ENCODE results near the gene OR7A10.

The OR7A10 gene

GRCh38 chr19:14826006-14826405 is 22.7 kb downstream of the OR7A10 start:
- Histone ChIP-seq H3K27me3 (ENCODE audit: insufficient read depth, low read depth) (no peaks in the 10 kb centered on the region; the same call in 1 of the 2 replicates), H3K79me2 (ENCODE audit: insufficient read depth, low read depth) (no peaks in the 10 kb centered on the region), H3K4me3 (IDR thresholded peaks at IDR 0.05; ENCODE audit: insufficient read depth, low read depth, low read length) (no peak overlapping the region), H3K4me2 (no peak overlapping the region), H4K20me1 (ENCODE audit: insufficient read depth) (no peaks in the 10 kb centered on the region), H2AFZ (ENCODE audit: low read depth) (no peak overlapping the region), H3K9ac (no peak overlapping the region), H3K27ac (no peak overlapping the region), H3K36me3 (ENCODE audit: insufficient read depth) (no peaks in the 10 kb centered on the region), H3K4me1 (ENCODE audit: low read depth, poor library complexity, severe bottlenecking) (no peaks in the 10 kb centered on the region)
- TF ChIP-seq, protein P1, sequence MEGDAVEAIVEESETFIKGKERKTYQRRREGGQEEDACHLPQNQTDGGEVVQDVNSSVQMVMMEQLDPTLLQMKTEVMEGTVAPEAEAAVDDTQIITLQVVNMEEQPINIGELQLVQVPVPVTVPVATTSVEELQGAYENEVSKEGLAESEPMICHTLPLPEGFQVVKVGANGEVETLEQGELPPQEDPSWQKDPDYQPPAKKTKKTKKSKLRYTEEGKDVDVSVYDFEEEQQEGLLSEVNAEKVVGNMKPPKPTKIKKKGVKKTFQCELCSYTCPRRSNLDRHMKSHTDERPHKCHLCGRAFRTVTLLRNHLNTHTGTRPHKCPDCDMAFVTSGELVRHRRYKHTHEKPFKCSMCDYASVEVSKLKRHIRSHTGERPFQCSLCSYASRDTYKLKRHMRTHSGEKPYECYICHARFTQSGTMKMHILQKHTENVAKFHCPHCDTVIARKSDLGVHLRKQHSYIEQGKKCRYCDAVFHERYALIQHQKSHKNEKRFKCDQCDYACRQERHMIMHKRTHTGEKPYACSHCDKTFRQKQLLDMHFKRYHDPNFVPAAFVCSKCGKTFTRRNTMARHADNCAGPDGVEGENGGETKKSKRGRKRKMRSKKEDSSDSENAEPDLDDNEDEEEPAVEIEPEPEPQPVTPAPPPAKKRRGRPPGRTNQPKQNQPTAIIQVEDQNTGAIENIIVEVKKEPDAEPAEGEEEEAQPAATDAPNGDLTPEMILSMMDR (conservative IDR thresholded peaks at IDR 0.05; ENCODE audit: low read depth, low read length) = no peak

DNA sequence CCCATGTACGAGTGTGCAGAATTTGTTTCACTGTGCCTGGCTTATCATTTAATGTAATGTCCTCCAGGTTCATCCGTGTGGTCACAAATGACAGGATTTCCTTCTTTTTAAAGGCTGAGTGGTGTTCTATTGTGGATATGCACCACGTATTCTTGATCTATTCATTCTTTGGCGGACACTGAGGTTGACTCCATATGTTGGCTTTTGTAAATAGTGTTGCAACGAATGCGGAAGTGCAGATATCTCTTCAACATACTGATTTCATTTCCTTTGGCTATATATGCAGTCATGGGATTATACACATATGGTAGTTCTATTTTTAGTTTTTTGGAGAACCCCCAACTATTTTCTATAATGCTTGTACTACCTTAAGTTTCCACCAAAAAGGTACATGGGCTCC is 26.8 kb downstream of the OR7A10 start:
- TF ChIP-seq, protein P1 (conservative IDR thresholded peaks at IDR 0.05; ENCODE audit: low read depth, low read length) = no peak
- H3K4me3 ChIP-seq (IDR thresholded peaks at IDR 0.05; ENCODE audit: insufficient read depth, low read depth, low read length) = no peak overlapping the region
- no peaks in the 10 kb centered on the region for H3K36me3 ChIP-seq (ENCODE audit: insufficient read depth)
- H4K20me1 ChIP-seq (ENCODE audit: insufficient read depth) = no peaks in the 10 kb centered on the region
- H3K9ac ChIP-seq = no peak overlapping the region
- H3K27ac ChIP-seq = no peak overlapping the region
- no peaks in the 10 kb centered on the region for H3K4me1 ChIP-seq (ENCODE audit: low read depth, poor library complexity, severe bottlenecking)
- H3K79me2 ChIP-seq (ENCODE audit: insufficient read depth, low read depth) = no peaks in the 10 kb centered on the region
- no peaks in the 10 kb centered on the region; the same call in 1 of the 2 replicates for H3K27me3 ChIP-seq (ENCODE audit: insufficient read depth, low read depth)
- H2AFZ ChIP-seq (ENCODE audit: low read depth) = no peak overlapping the region
- H3K4me2 ChIP-seq = no peak overlapping the region

GRCh38 chr19:14818588-14818987 is 30.1 kb downstream of the OR7A10 start:
- H3K4me2 ChIP-seq = no peak overlapping the region
- H2AFZ ChIP-seq (ENCODE audit: low read depth) = no peak overlapping the region
- no peak overlapping the region for H3K9ac ChIP-seq
- H3K4me1 ChIP-seq (ENCODE audit: low read depth, poor library complexity, severe bottlenecking) = no peaks in the 10 kb centered on the region
- H3K4me3 ChIP-seq (IDR thresholded peaks at IDR 0.05; ENCODE audit: insufficient read depth, low read depth, low read length) = no peak overlapping the region
- no peaks in the 10 kb centered on the region; the same call in 1 of the 2 replicates for H3K27me3 ChIP-seq (ENCODE audit: insufficient read depth, low read depth)
- TF ChIP-seq, protein P1 (conservative IDR thresholded peaks at IDR 0.05; ENCODE audit: low read depth, low read length) = no peak
- H3K27ac ChIP-seq = no peak overlapping the region
- no peaks in the 10 kb centered on the region for H3K79me2 ChIP-seq (ENCODE audit: insufficient read depth, low read depth)
- H3K36me3 ChIP-seq (ENCODE audit: insufficient read depth) = no peaks in the 10 kb centered on the region
- no peaks in the 10 kb centered on the region for H4K20me1 ChIP-seq (ENCODE audit: insufficient read depth)

DNA sequence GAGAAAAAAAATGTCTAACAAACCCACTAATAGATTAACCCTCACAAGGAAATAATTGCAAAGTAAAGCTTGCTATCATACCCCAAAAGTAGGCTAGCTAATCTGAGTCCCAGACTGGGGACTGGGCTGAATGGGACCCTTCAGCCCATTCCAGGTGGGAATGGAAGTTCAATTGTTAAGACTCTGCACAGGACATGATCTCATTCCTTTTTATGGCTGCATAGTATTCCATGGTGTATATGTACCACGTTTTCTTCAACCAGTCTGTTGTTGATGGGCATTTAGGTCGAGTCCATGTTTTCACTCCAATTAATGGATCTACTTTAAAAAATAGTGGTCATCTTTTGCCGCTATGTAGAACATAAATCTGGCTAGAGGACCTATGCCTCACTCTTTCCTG is 31.7 kb downstream of the OR7A10 start:
- Histone ChIP-seq H2AFZ (ENCODE audit: low read depth) (no peak overlapping the region), H3K9ac (no peak overlapping the region), H3K36me3 (ENCODE audit: insufficient read depth) (no peaks in the 10 kb centered on the region), H3K4me1 (ENCODE audit: low read depth, poor library complexity, severe bottlenecking) (no peaks in the 10 kb centered on the region), H3K27ac (no peak overlapping the region), H3K4me3 (IDR thresholded peaks at IDR 0.05; ENCODE audit: insufficient read depth, low read depth, low read length) (no peak overlapping the region), H3K79me2 (ENCODE audit: insufficient read depth, low read depth) (no peaks in the 10 kb centered on the region), H3K4me2 (no peak overlapping the region), H3K27me3 (ENCODE audit: insufficient read depth, low read depth) (no peaks in the 10 kb centered on the region; the same call in 1 of the 2 replicates), H4K20me1 (ENCODE audit: insufficient read depth) (no peaks in the 10 kb centered on the region)
- TF ChIP-seq, protein P1 (conservative IDR thresholded peaks at IDR 0.05; ENCODE audit: low read depth, low read length) = no peak
